ENCODE data around the gene EMX2. TPM values are rescaled to one million over a fixed set of nuclear protein-coding genes. Genes with fewer than 3 reads are reported as not detected.

The EMX2 gene
- total RNA-seq, 4 donors from 2014 or later: 0.32 to 1.2 (median 0.89) TPM; not detected in 1

DNA sequence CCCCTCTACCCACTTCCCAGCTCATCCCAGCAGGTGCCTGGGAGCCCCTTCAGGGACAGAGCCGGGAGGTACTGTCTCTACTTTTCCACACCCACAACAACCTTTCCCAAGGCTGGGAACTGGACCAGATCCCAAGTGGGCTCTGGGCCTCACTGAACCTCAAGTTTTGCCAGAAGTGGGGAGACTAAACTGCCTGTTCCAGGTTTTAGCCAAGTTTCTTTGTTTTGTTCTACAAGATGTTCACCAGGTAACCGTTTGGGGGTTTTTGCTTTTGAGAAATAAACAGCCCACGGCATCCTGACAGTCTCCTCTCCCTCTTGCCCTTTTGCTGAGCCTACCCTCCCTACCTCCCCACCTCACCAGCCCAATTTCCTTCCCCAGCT, 10.6 kb upstream of the EMX2 start:
- TF ChIP-seq CTCF (IDR thresholded peaks at IDR 0.05): no peak
- no peak for TF ChIP-seq EP300 (IDR thresholded peaks at IDR 0.05)
- no peak for TF ChIP-seq POLR2A (IDR thresholded peaks at IDR 0.05)
- TF ChIP-seq POLR2AphosphoS5 (IDR thresholded peaks at IDR 0.05): no peak
- Histone ChIP-seq H3K4me3 (no peak overlapping the region), H3K27me3 (peaks cover 97% of the 10 kb centered on the region), H3K9me3 (no peaks in the 10 kb centered on the region), H3K27ac (no peak overlapping the region), H3K4me1 (peaks cover 0 to 42% (median 17%) of the 10 kb centered on the region in 3 donors), H3K36me3 (no peaks in the 10 kb centered on the region)
- 23 to 34% methylated on average over 2 to 3 of the region's 3 CpGs for WGBS, 2 donors (ENCODE audit: low coverage in 1 of 2)
- ATAC-seq: no peak

GRCh38 chr10:117532451-117533107, 10.0 kb upstream of the EMX2 start:
- Histone ChIP-seq H3K36me3 (no peaks in the 10 kb centered on the region), H3K27ac (no peak overlapping the region), H3K4me3 (no peak overlapping the region), H3K27me3 (peaks cover 100% of the 10 kb centered on the region), H3K4me1 (peaks cover 0 to 48% (median 20%) of the 10 kb centered on the region in 3 donors), H3K9me3 (no peaks in the 10 kb centered on the region)
- 1 to 4% methylated on average over 7 to 16 of the region's 33 CpGs for WGBS, 2 donors (ENCODE audit: low coverage in 1 of 2)
- ATAC-seq: no peak
- TF ChIP-seq POLR2A (IDR thresholded peaks at IDR 0.05) (no peak), CTCF (IDR thresholded peaks at IDR 0.05) (no peak), POLR2AphosphoS5 (IDR thresholded peaks at IDR 0.05) (no peak), EP300 (IDR thresholded peaks at IDR 0.05) (no peak)

- Histone ChIP-seq H3K4me1 (peaks cover 0 to 55% (median 20%) of the 10 kb centered on the region in 3 donors), H3K27me3 (peaks cover 100% of the 10 kb centered on the region), H3K36me3 (no peaks in the 10 kb centered on the region), H3K9me3 (no peaks in the 10 kb centered on the region), H3K27ac (no peak overlapping the region), H3K4me3 (no peak overlapping the region)
- TF ChIP-seq EP300 (IDR thresholded peaks at IDR 0.05) (no peak), POLR2A (IDR thresholded peaks at IDR 0.05) (no peak), POLR2AphosphoS5 (IDR thresholded peaks at IDR 0.05) (no peak), CTCF (IDR thresholded peaks at IDR 0.05) (no peak)
- WGBS, 2 donors (ENCODE audit: low coverage in 1 of 2): 5 to 15% methylated on average over 13 to 15 of the region's 24 CpGs
- ATAC-seq: no peak
Measured at GRCh38 chr10:117533507-117534281, 8.9 kb upstream of the EMX2 start.

GRCh38 chr10:117534321-117535297, 7.9 kb upstream of the EMX2 start:
- peaks cover 0 to 55% (median 20%) of the 10 kb centered on the region in 3 donors for H3K4me1 ChIP-seq
- no peak for ATAC-seq

More at GRCh38 chr10:117534321-117535297, 7.9 kb upstream of the EMX2 start:
- H3K36me3 ChIP-seq: no peaks in the 10 kb centered on the region
- peak overlapping the region in 1 of 2 donors; percentile 35 for H3K4me3 ChIP-seq
- H3K27ac ChIP-seq: no peak overlapping the region
- H3K9me3 ChIP-seq: no peaks in the 10 kb centered on the region
- WGBS, 2 donors (ENCODE audit: low coverage in 1 of 2): 5 to 11% methylated on average over 11 to 21 of the region's 76 CpGs
- no peak for TF ChIP-seq POLR2A (IDR thresholded peaks at IDR 0.05)
- TF ChIP-seq POLR2AphosphoS5 (IDR thresholded peaks at IDR 0.05): no peak
- no peak for TF ChIP-seq CTCF (IDR thresholded peaks at IDR 0.05)
- no peak for TF ChIP-seq EP300 (IDR thresholded peaks at IDR 0.05)
- peaks cover 100% of the 10 kb centered on the region for H3K27me3 ChIP-seq

All from gastroesophageal sphincter (tissue), 4 donors.